Kidney (tissue), 14 donors: ENCODE measurements around the gene GRAMD2B. TPM values are rescaled to one million over a fixed set of nuclear protein-coding genes. Genes with fewer than 3 reads are reported as not detected.

ENCODE experiments used
- DNase-seq, 5 donors: peaks; one replicate each; pipeline ENCODE4 v3.0.0-alpha.2; 2013 to 2020
- FAIRE-seq: peaks from 2 replicates; lab custom pipeline; 2012; peaks lifted over from hg19 to GRCh38; lab: Jason Lieb, UNC
- H3K27ac ChIP-seq, 2 donors: one replicate each; pipeline ENCODE4 v1.7.0; 2013; ENCODE audit warnings: low read depth in 2 of 2, low read length in 2 of 2, inconsistent platforms in 1 of 2
- H3K27me3 ChIP-seq: one replicate; pipeline ENCODE4 v1.7.1; 2013; ENCODE audit warnings: low read length, inconsistent platforms; ENCODE audit not compliant: control insufficient read depth, insufficient read depth
- H3K36me3 ChIP-seq, 3 donors: one replicate each; pipeline versions ENCODE4 v1.7.0 to v1.7.1; 2013; ENCODE audit warnings: low read length in 3 of 3, control low read depth in 1 of 3, inconsistent platforms in 1 of 3; ENCODE audit not compliant: insufficient read depth in 3 of 3, control insufficient read depth in 2 of 3
- H3K4me1 ChIP-seq, 3 donors: one replicate each; pipeline versions ENCODE4 v1.7.0 to v1.7.1; 2013; ENCODE audit warnings: low read length in 3 of 3, inconsistent platforms in 1 of 3, low read depth in 1 of 3; ENCODE audit not compliant: control insufficient read depth in 2 of 3, insufficient read depth in 2 of 3
- H3K4me3 ChIP-seq, 3 donors: one replicate each; pipeline versions ENCODE4 v1.7.0 to v1.8.1; 2013; ENCODE audit warnings: low read length in 3 of 3, control low read depth in 1 of 3, inconsistent platforms in 1 of 3
- H3K9ac ChIP-seq, 3 donors: one replicate each; pipeline versions ENCODE4 v1.7.0 to v1.7.1; 2013; ENCODE audit warnings: low read length in 3 of 3, control low read depth in 1 of 3, inconsistent platforms in 1 of 3
- H3K9me3 ChIP-seq, 3 donors: one replicate each; pipeline versions ENCODE4 v1.7.0 to v1.7.1; 2013; ENCODE audit warnings: low read length in 3 of 3, control low read depth in 1 of 3, inconsistent platforms in 1 of 3; ENCODE audit not compliant: control insufficient read depth in 2 of 3, insufficient read depth in 1 of 3
- intact Hi-C: fragments of 100-400 bp; cut with DNase I; formaldehyde crosslinking; loops from one replicate; pipeline ENCODE4 v1.11.1; 2022
- polyA plus RNA-seq: library from polyadenylated mRNA; stranded (reverse); fragments of 350-450 nt; fragmentation: Illumina TruSeq; extraction: RNeasy Lipid Tissue Mini Kit (QIAGEN cat#74804); gene quantifications from one replicate; pipeline ENCODE4 v1.2.3, GENCODE V29; 2014; ENCODE audit warnings: low read depth, low replicate concordance; ENCODE audit not compliant: insufficient read depth
- total RNA-seq: library from RNA; stranded (reverse); fragmentation: NEBNext Ultra II Directional; extraction: Animal tissue kit (Norgen Biotek cat#: 25700); gene quantifications from one replicate; pipeline ENCODE4 v1.2.1, GENCODE V29; 2021
- TF ChIP-seq, protein P1 (sequence below): IDR thresholded peaks from 3 replicates; pipeline ENCODE4 v1.5.1; 2012; ENCODE audit warnings: mild to moderate bottlenecking, moderate library complexity, borderline replicate concordance; ENCODE audit not compliant: insufficient read depth; ENCODE audit errors: extremely low read depth
- donor health status: control.
- donor health status: control.
- donor health status: control.
- donor health status: control.
- donor health status: control.
- donor health status: DM: yes; HTN: yes; CAD: no.
- donor health status: Normal renal cell carcinoma (clear cell type).

GRAMD2B gene
- total and polyA plus RNA-seq, 2 donors from 2014 or later: 18.4 to 38.5 TPM

DNA sequence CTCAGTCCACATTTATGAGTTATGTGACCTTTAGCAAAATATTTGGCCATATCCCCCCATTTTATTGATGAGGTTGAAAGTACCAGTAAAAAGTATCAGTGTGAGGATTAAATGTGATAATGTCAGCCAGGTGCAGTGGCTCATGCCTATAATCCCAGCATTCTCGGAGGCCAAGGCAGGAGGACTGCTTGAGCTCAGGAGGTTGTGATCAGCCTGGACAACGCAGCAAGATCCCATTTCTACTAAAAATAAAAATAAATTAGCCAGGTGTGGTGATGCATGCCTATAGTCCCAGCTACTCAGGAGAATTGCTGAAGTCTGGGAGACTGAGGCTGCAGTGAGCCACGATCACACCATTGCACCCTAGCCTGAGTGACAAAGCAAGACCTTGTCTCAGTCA is 71.2 kb downstream of the GRAMD2B start:
- no peak for FAIRE-seq
- H3K9ac ChIP-seq: no peak overlapping the region
- H3K27ac ChIP-seq: no peak overlapping the region
- TF ChIP-seq, protein P1, sequence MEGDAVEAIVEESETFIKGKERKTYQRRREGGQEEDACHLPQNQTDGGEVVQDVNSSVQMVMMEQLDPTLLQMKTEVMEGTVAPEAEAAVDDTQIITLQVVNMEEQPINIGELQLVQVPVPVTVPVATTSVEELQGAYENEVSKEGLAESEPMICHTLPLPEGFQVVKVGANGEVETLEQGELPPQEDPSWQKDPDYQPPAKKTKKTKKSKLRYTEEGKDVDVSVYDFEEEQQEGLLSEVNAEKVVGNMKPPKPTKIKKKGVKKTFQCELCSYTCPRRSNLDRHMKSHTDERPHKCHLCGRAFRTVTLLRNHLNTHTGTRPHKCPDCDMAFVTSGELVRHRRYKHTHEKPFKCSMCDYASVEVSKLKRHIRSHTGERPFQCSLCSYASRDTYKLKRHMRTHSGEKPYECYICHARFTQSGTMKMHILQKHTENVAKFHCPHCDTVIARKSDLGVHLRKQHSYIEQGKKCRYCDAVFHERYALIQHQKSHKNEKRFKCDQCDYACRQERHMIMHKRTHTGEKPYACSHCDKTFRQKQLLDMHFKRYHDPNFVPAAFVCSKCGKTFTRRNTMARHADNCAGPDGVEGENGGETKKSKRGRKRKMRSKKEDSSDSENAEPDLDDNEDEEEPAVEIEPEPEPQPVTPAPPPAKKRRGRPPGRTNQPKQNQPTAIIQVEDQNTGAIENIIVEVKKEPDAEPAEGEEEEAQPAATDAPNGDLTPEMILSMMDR: no peak
- intact Hi-C loops: no loop called here
- H3K4me3 ChIP-seq: no peak overlapping the region
- no peak for DNase-seq
- H3K36me3 ChIP-seq: peaks cover 0 to 21% (median 15%) of the 10 kb centered on the region in 3 donors
- H3K27me3 ChIP-seq: no peaks in the 10 kb centered on the region
- H3K4me1 ChIP-seq: no peaks in the 10 kb centered on the region
- no peaks in the 10 kb centered on the region for H3K9me3 ChIP-seq

DNA sequence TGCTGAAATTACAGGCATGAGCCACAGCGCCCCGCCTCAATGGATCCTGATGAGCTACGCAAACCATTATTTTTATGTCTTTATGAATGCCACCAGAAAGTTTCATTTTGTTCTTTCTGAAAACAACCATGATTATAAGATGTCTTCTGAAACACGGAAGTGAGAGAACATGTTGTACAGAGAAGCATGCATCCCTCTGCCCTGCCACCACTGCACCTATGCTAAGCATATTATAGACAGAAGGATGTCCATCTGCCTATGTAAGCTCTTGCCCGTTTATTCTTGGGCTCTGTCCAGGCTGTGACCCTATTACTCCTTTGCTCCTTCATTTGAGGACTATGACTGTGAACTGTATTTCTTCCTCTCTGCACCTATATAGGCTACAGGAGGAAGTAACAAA is 74.3 kb downstream of the GRAMD2B start:
- Histone ChIP-seq H3K27me3 (no peaks in the 10 kb centered on the region), H3K9me3 (no peaks in the 10 kb centered on the region), H3K9ac (no peak overlapping the region), H3K36me3 (peaks cover 0 to 8% (median 3%) of the 10 kb centered on the region in 3 donors), H3K27ac (no peak overlapping the region), H3K4me1 (no peaks in the 10 kb centered on the region), H3K4me3 (no peak overlapping the region)
- FAIRE-seq: no peak
- TF ChIP-seq, protein P1: no peak
- DNase-seq: no peak
- intact Hi-C loops: no loop called here

DNA sequence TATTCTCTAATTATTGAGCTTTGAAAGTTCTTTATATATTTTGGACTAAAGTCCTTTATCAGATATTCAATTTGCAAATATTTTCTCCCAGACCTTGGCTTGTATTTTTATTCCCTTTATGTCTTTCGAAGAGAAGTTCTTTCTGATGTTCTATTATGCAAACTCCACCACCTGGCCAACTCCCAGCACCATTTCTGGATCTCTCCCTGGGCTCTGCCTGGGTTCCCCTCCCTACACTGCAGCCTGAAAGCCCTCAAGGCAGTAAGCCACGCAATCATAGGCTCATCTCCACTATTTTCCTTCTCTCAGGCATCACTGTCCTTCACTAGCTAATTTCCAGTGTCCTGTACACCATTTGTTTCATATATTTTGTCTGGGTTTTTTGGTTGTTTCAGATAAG is 76.1 kb downstream of the GRAMD2B start:
- H3K36me3 ChIP-seq: no peaks in the 10 kb centered on the region
- H3K27ac ChIP-seq: no peak overlapping the region
- FAIRE-seq (no peak), DNase-seq (no peak)
- no peak overlapping the region for H3K4me3 ChIP-seq
- no peaks in the 10 kb centered on the region for H3K9me3 ChIP-seq
- no peaks in the 10 kb centered on the region for H3K27me3 ChIP-seq
- intact Hi-C loops: no loop called here
- TF ChIP-seq, protein P1: no peak
- H3K4me1 ChIP-seq: peaks cover 0 to 8% (median 3%) of the 10 kb centered on the region in 3 donors
- no peak overlapping the region for H3K9ac ChIP-seq

DNA sequence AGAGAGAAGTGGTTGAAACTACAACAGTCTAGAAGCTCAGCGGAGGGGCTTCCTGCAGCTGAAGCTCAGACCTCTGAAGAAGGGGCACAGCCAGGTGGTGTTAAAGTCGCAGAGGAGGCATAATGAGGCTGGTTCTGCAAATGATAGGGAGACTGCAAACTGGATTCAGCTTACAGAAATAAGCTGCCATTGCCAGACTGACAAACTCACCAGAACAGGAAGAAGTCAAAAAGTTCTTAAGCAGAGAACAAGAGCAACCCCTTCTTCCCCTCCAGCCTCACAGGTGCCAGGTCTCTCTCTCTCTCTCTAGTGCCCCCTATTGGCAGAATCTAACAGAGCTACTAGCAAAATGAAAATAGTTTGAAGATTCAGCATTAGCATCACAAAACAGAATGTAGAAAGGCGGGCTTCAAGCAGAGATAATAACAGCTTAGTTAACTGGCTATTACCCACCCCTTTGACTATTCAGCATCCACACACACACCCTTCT is 76.7 kb downstream of the GRAMD2B start:
- no peak overlapping the region for H3K4me3 ChIP-seq
- no peak overlapping the region for H3K27ac ChIP-seq
- no peaks in the 10 kb centered on the region for H3K27me3 ChIP-seq
- no peak for DNase-seq
- peaks cover 0 to 8% (median 3%) of the 10 kb centered on the region in 3 donors for H3K4me1 ChIP-seq
- no peak for FAIRE-seq
- TF ChIP-seq, protein P1: peak; percentile 44
- no peaks in the 10 kb centered on the region for H3K36me3 ChIP-seq
- H3K9ac ChIP-seq: no peak overlapping the region
- H3K9me3 ChIP-seq: no peaks in the 10 kb centered on the region
- intact Hi-C loops: no loop called here
